GM12878 (cell line): Measurements from ENCODE around the gene DLX6. TPM values are rescaled to one million over a fixed set of nuclear protein-coding genes. Genes with fewer than 3 reads are reported as not detected.

Source experiments
- ATAC-seq: fragments of 200-7000 bp; cut with Tn5 transposase; 3 replicates; pipeline ENCODE4 v1.9.1; 2020; ENCODE audit warnings: mild to moderate bottlenecking, moderate library complexity
- BruUV-seq: library from RNA; stranded (reverse); fragments of 400-500 nt; replicated peaks from 2 replicates; lab custom pipeline; 2021; lab: Mats Ljungman, UMichigan
- CTCF ChIA-PET: fragments of 300-600 bp; sonication (Branson Sonifier 250); formaldehyde crosslinking; extraction: SDS; loops from one replicate; lab custom pipeline; 2021; ENCODE audit warnings: inconsistent platforms; lab: Yijun Ruan, JAX
- POLR2A ChIA-PET: fragments of 350-600 bp; formaldehyde crosslinking; extraction: SDS; loops from one replicate; lab custom pipeline; 2021; ENCODE audit warnings: inconsistent platforms; lab: Charles Lee
- RAD21 ChIA-PET: fragments of 300-600 bp; sonication (Branson Sonifier 250); formaldehyde crosslinking; loops from one replicate; lab custom pipeline; 2023; ENCODE audit warnings: antibody characterized with exemption; ENCODE audit not compliant: unreplicated experiment; lab: Charles Lee
- SMC1A ChIA-PET: fragments of 300-600 bp; sonication (Branson Sonifier 250); formaldehyde crosslinking; loops from one replicate; lab custom pipeline; 2023; ENCODE audit not compliant: unreplicated experiment, uncharacterized antibody; lab: Charles Lee
- DNase-seq: peaks from one replicate; pipeline ENCODE4 v3.0.0-alpha.2; 2011; ENCODE audit warnings: low read depth, low spot score
- FAIRE-seq: peaks from 3 replicates; lab custom pipeline; 2011; peaks lifted over from hg19 to GRCh38; lab: Jason Lieb, UNC
- H2AFZ ChIP-seq: 2 replicates; pipeline ENCODE4 v1.6.0; 2011; ENCODE audit warnings: low read depth, low read length, control low read depth; ENCODE audit not compliant: control insufficient read depth
- H3K27ac ChIP-seq: 2 replicates; pipeline ENCODE4 v1.5.1; 2011; ENCODE audit warnings: control low read depth; ENCODE audit not compliant: control insufficient read depth, insufficient read depth
- H3K27me3 ChIP-seq, 2 experiments: replicated peaks in 1 of 2; 2 replicates each; pipeline versions ENCODE4 v1.6.0 to v1.6.1; 2011; ENCODE audit warnings: low read length in 1 of 2; ENCODE audit not compliant: control insufficient read depth in 2 of 2, insufficient read depth in 2 of 2
- H3K36me3 ChIP-seq, 2 experiments: 2 replicates each; pipeline ENCODE4 v1.5.1; 2011; ENCODE audit warnings: low read length in 1 of 2; ENCODE audit not compliant: control insufficient read depth in 2 of 2, insufficient read depth in 2 of 2
- H3K4me1 ChIP-seq: 2 replicates; pipeline ENCODE4 v1.6.1; 2011; ENCODE audit warnings: mild to moderate bottlenecking, low read length, moderate library complexity, mixed read lengths; ENCODE audit not compliant: control insufficient read depth, insufficient read depth
- H3K4me2 ChIP-seq: 2 replicates; pipeline ENCODE4 v1.6.0; 2011; ENCODE audit warnings: control low read depth; ENCODE audit not compliant: control insufficient read depth, insufficient read depth
- H3K4me3 ChIP-seq: fragments of 200-600 bp; sonication (generic); 2 replicates; pipeline ENCODE4 v1.5.1; 2016
- H3K79me2 ChIP-seq: 2 replicates; pipeline ENCODE4 v1.6.0; 2011; ENCODE audit warnings: low read length; ENCODE audit not compliant: control insufficient read depth, insufficient read depth
- H3K9ac ChIP-seq: 2 replicates; pipeline ENCODE4 v1.8.0; 2011; ENCODE audit warnings: low read length, control low read depth, mixed read lengths; ENCODE audit not compliant: control insufficient read depth, insufficient read depth
- H3K9me3 ChIP-seq: replicated peaks from 3 replicates; pipeline ENCODE4 v1.5.1; 2011; ENCODE audit warnings: mild to moderate bottlenecking, low read length; ENCODE audit not compliant: control insufficient read depth, insufficient read depth
- H4K20me1 ChIP-seq: 2 replicates; pipeline ENCODE4 v1.6.0; 2011; ENCODE audit not compliant: control insufficient read depth, insufficient read depth
- CEBPZ ChIP-seq: fragments of 150-350 bp; IDR thresholded peaks from 2 replicates; pipeline ENCODE4 v1.6.1; 2016; ENCODE audit warnings: low read depth, low read length
- EP300 ChIP-seq, 2 experiments: fragments of 150-350 bp in 1 of 2; IDR thresholded peaks; 2 replicates each; pipeline ENCODE4 v1.6.1; 2011 to 2012; ENCODE audit warnings: low read depth in 2 of 2, low read length in 2 of 2, borderline replicate concordance in 1 of 2, improper control_type of control experiment in 1 of 2, inconsistent platforms in 1 of 2; ENCODE audit not compliant: control insufficient read depth in 1 of 2
- JUNB ChIP-seq: IDR thresholded peaks from 2 replicates; pipeline ENCODE4 v1.6.1; 2016; ENCODE audit warnings: antibody characterized with exemption, mild to moderate bottlenecking
- JUND ChIP-seq: IDR thresholded peaks from 2 replicates; pipeline ENCODE4 v1.6.1; 2012; ENCODE audit warnings: low read depth, mild to moderate bottlenecking, low read length, improper control_type of control experiment, moderate library complexity
- MTA2 ChIP-seq: fragments of 450-650 bp; IDR thresholded peaks from 2 replicates; pipeline ENCODE4 v1.6.1; 2016; ENCODE audit warnings: low read depth, mild to moderate bottlenecking, moderate library complexity
- NR2C2 ChIP-seq: IDR thresholded peaks from 2 replicates; pipeline ENCODE4 v1.6.1; 2011; ENCODE audit warnings: borderline replicate concordance, low read depth; ENCODE audit not compliant: control insufficient read depth, insufficient read length
- NR2F1 ChIP-seq: fragments of 450-650 bp; conservative IDR thresholded peaks from 2 replicates; pipeline ENCODE4 v1.6.1; 2017; ENCODE audit warnings: mild to moderate bottlenecking
- ZNF24 ChIP-seq: fragments of 450-650 bp; IDR thresholded peaks from 2 replicates; pipeline ENCODE4 v1.6.1; 2017; ENCODE audit warnings: antibody characterized with exemption, mild to moderate bottlenecking
- WGBS: methylation state at CpG from one replicate; pipeline ENCODE4 v1.1.6; 2016; ENCODE audit warnings: low lambda C conversion rate; ENCODE audit not compliant: insufficient replicate concordance, insufficient coverage; ENCODE audit errors: missing lambda C conversion rate; 5-methylcytosine and 5-hydroxymethylcytosine counted together
- in situ Hi-C: fragments of 300-500 bp; cut with MboI; formaldehyde crosslinking; loops from 9 replicates; pipeline ENCODE4 v1.14.3; 2018; ENCODE audit warnings: mixed read lengths
- intact Hi-C: fragments of 100-400 bp; cut with micrococcal nuclease; formaldehyde crosslinking; loops from one replicate; pipeline ENCODE4 v1.14.2; 2022; ENCODE audit not compliant: unreplicated experiment
- polyA plus RNA-seq, 11 experiments: library from polyadenylated mRNA; depleted of rRNA in 4 of 11; unstranded in 6 of 11; stranded (reverse) in 5 of 11; fragments of >200 nt; fragmentation: Nextera tagmentation in 4 of 11; fragmentation: Illumina TruSeq in 1 of 11; extraction: Ambion mirVana in 4 of 11; extraction: Trizol in 1 of 11; gene quantifications; 1 replicate in 1 of 11; 2 replicates in 10 of 11; pipeline versions ENCODE4 v1.2.1 to v1.2.3, GENCODE V29; 2011 to 2016; ENCODE audit warnings: inconsistent platforms in 2 of 11, missing spikeins in 2 of 11, low read depth in 1 of 11
- total RNA-seq, 4 experiments: library from RNA; depleted of rRNA in 3 of 4; stranded (reverse); fragments of >200 nt in 3 of 4; fragmentation: Illumina TruSeq in 1 of 4; extraction: Trizol in 1 of 4; gene quantifications; 2 replicates each; pipeline versions ENCODE4 v1.2.1 to v1.2.3, GENCODE V29; 2013 to 2021

DLX6 gene
- total and polyA plus RNA-seq, 10 of the 15 experiments (the other 5 are each of a cell fraction or from before 2014, with no cell fraction given): not detected

DNA sequence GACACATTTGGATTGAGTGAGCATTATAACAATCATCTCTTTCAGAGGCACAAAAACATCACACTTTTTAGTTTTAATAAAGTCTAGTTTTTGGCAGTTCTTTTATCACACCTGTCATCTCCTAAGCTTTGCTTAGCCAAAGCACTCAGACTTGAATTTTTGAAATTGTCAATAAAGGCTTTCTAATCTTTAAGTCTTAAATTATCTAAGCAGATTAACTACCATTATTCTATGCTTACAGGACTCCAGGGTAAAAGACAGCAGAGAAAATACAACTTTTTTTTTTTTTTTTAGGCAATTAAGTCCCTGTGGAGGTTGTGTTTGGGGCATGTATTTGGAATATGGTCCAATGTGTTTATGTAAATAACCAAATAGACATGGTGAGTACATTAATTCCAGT lies 17.6 kb upstream of the DLX6 start:
- Histone ChIP-seq H3K9ac (no peak overlapping the region), H3K9me3 (no peaks in the 10 kb centered on the region), H3K4me1 (no peaks in the 10 kb centered on the region), H4K20me1 (no peaks in the 10 kb centered on the region), H3K4me3 (no peak overlapping the region), H3K79me2 (no peaks in the 10 kb centered on the region), H2AFZ (no peak overlapping the region), H3K27me3 (peaks cover 3 to 4% of the 10 kb centered on the region in 2 experiments), H3K4me2 (no peak overlapping the region), H3K36me3 (no peaks in the 10 kb centered on the region)
- no TSS peak for BruUV-seq
- in situ Hi-C loops: no loop called here
- ChIA-PET POLR2A (no interaction called here), SMC1A (interaction anchor here (0.5 kb wide), 1 partner anchor 574 kb away, joined by 3 read pairs; no protein-coding TSS in a partner anchor), RAD21 (no interaction called here), CTCF (no interaction called here)
- intact Hi-C loops: no loop called here
- DNase-seq (no peak), ATAC-seq (no peak), FAIRE-seq (no peak)
- TF ChIP-seq MTA2 (no peak), JUND (no peak), CEBPZ (no peak)
- TF ChIP-seq, all 136 proteins: peak for 0
- no peak overlapping the region for H3K27ac ChIP-seq

DNA sequence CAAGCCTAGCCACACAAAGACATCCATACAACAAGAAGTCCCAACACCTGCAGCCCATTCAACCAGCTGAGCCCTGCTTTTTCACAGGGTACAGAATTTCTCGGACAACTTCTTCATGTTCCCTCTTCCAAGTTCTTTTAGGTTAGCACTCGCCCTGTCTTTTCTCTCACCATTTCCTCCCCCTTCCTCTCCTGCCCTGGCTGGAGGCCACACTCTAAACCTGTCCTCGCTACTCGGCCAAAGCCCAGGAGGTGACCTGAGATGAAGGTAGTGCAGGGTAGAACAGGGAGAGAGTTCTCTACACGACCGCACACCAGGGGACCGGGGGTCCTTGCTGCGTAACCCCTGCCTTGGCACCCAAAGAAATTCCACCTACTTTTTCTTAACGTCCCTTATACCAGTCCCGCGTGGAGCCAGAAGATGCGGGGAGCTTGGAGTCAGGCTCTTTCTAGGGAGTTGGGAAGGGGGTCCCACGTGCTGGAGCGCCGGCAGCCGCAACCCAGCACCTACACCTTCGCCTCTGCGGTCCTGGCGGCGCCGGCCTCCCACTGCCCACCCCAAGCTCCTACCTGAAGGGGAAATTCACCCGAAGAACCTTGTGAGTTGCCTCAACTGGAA lies 16.0 kb upstream of the DLX6 start:
- ATAC-seq (no peak), DNase-seq (no peak), FAIRE-seq (no peak)
- peaks cover 6 to 9% of the 10 kb centered on the region in 2 experiments for H3K27me3 ChIP-seq
- H3K79me2 ChIP-seq: no peaks in the 10 kb centered on the region
- H4K20me1 ChIP-seq: no peaks in the 10 kb centered on the region
- H3K27ac ChIP-seq: no peak overlapping the region
- H3K4me2 ChIP-seq: no peak overlapping the region
- intact Hi-C loops (no loop called here), in situ Hi-C loops (no loop called here)
- no peak overlapping the region for H3K9ac ChIP-seq
- no peak overlapping the region for H3K4me3 ChIP-seq
- ChIA-PET SMC1A (no interaction called here), CTCF (interaction anchor here (1.3 kb wide), 1 partner anchor 38 kb away, joined by 5 read pairs; no protein-coding TSS in a partner anchor), POLR2A (no interaction called here), RAD21 (no interaction called here)
- 43% methylated on average over 22 of the region's 22 CpGs for WGBS
- no peak overlapping the region for H2AFZ ChIP-seq
- no TSS peak for BruUV-seq
- H3K36me3 ChIP-seq: no peaks in the 10 kb centered on the region
- no peaks in the 10 kb centered on the region for H3K4me1 ChIP-seq
- no peaks in the 10 kb centered on the region; the same call in 2 of the 3 replicates for H3K9me3 ChIP-seq
- TF ChIP-seq NR2F1 (no peak), JUNB (no peak), ZNF24 (no peak), EP300 (IDR thresholded peaks at IDR 0.05; ENCODE audit: borderline replicate concordance in 1 of 2, control insufficient read depth in 1 of 2, low read depth in 2 of 2, low read length in 2 of 2) (no peak), NR2C2 (no peak)
